ENCODE data around the gene SLC35F3.

DNA sequence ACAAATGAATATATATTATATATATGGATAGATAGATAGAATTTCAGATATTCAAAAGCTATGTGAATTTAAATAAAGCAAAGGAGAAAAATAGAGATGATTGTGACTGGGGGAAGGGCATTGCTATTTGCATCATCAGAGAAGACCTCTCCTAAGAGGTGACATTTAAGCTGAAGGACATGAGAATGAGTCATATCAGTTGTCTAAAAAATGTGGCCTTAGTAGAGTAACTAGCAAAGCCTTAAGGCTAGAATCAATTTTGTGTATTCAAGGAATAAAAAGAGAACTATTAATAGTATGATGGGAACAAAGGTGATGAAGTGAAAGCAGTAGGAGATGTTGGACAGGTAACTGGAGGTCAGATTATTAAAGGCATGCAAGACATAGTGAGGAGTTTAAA is 34.8 kb upstream of the SLC35F3 start:
- TF ChIP-seq CTCF (conservative IDR thresholded peaks at IDR 0.05; ENCODE audit: low read depth, low read length) (no peak), EZH2 (IDR thresholded peaks at IDR 0.05; ENCODE audit: borderline replicate concordance, low read depth, low read length, poor library complexity, severe bottlenecking) (no peak)
